Measurements from ENCODE around the gene SP110.

The SP110 gene

DNA sequence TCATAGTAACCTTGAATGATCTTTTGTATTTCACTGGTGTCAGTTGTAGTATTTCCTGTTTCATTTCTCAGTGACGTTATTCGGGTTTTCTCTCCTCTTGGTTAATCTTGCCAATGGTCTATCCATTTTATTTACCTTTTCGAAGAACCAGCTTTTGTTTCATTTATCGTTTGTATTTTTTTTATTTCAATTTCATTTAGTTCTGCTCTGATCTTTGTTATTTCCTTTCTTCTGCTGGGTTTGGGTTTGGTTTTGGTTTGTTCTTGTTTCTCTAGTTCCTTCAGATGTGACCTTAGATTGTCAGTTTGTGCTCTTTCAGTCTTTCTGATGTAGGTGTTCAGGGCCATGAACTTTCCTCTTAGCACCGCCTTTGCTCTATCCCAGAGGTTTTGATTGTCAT is 42.5 kb upstream of the SP110 start:
- no peak overlapping the region for H3K4me3 ChIP-seq (ENCODE audit: low read depth, low read length)
- DNase-seq (ENCODE audit: low read depth), result no peak
- TF ChIP-seq, protein P1, sequence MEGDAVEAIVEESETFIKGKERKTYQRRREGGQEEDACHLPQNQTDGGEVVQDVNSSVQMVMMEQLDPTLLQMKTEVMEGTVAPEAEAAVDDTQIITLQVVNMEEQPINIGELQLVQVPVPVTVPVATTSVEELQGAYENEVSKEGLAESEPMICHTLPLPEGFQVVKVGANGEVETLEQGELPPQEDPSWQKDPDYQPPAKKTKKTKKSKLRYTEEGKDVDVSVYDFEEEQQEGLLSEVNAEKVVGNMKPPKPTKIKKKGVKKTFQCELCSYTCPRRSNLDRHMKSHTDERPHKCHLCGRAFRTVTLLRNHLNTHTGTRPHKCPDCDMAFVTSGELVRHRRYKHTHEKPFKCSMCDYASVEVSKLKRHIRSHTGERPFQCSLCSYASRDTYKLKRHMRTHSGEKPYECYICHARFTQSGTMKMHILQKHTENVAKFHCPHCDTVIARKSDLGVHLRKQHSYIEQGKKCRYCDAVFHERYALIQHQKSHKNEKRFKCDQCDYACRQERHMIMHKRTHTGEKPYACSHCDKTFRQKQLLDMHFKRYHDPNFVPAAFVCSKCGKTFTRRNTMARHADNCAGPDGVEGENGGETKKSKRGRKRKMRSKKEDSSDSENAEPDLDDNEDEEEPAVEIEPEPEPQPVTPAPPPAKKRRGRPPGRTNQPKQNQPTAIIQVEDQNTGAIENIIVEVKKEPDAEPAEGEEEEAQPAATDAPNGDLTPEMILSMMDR (IDR thresholded peaks at IDR 0.05; ENCODE audit: low read depth, low read length), result no peak
- TF ChIP-seq, protein P2, sequence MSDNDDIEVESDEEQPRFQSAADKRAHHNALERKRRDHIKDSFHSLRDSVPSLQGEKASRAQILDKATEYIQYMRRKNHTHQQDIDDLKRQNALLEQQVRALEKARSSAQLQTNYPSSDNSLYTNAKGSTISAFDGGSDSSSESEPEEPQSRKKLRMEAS (IDR thresholded peaks at IDR 0.05; ENCODE audit: low read depth, low read length), result no peak
- TF ChIP-seq POLR2A (IDR thresholded peaks at IDR 0.05; ENCODE audit: extremely low read depth, insufficient read length) (no peak), MYC (IDR thresholded peaks at IDR 0.05; ENCODE audit: low read depth, low read length) (no peak)

DNA sequence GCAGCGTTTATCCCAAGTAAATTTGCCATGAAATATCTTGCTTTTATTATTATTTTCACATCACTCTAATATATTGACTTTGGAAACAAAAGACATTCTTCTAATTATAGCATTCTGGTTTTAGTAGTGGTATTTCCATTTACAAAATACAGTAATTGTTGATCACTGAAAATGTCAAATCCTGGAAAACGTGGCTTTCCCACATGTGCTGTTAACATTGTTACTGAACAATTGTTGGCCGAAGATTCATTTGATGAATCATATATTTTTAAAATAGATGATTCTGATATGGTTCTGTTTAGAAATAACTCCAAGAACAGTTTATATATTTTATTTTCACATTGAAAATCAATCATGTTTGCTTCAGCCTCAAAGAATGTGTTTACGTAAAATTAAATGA is 38.7 kb upstream of the SP110 start:
- no peak overlapping the region for H3K4me3 ChIP-seq (ENCODE audit: low read depth, low read length)
- DNase-seq (ENCODE audit: low read depth), result no peak
- TF ChIP-seq, protein P1 (IDR thresholded peaks at IDR 0.05; ENCODE audit: low read depth, low read length), result no peak
- TF ChIP-seq, protein P2 (IDR thresholded peaks at IDR 0.05; ENCODE audit: low read depth, low read length), result no peak
- TF ChIP-seq POLR2A (IDR thresholded peaks at IDR 0.05; ENCODE audit: extremely low read depth, insufficient read length) (no peak), MYC (IDR thresholded peaks at IDR 0.05; ENCODE audit: low read depth, low read length) (no peak)

DNA sequence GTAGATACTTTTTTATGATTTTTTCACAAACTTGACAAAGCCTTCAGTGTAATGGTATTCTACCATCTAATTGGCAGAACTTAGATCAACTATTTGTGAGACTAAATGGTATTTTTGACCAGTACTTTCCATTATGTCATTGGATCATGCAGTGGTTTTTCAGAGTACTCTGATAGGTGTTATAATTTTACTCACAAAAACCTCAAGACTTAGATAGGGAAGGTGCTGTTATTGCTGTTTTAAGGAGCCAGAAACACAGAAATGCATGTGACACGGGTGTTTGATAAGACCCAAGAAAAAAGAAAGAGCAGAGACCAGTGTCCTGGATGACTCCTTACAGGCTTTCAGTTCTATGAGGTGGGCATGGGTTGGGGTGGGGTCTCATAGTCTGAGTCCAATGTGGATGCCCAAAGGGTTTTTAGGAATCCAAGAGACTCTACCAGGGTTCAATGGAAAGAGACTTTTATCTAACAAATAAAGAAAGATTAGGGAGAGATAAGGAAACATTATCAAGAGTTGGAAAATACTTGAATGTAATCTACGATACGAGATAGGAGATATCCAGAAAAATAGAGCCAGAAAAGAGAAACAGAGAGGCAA is 37.0 kb upstream of the SP110 start:
- no peak for DNase-seq (ENCODE audit: low read depth)
- H3K4me3 ChIP-seq (ENCODE audit: low read depth, low read length), result no peak overlapping the region
- TF ChIP-seq, protein P2 (IDR thresholded peaks at IDR 0.05; ENCODE audit: low read depth, low read length), result no peak
- TF ChIP-seq, protein P1 (IDR thresholded peaks at IDR 0.05; ENCODE audit: low read depth, low read length), result no peak
- TF ChIP-seq MYC (IDR thresholded peaks at IDR 0.05; ENCODE audit: low read depth, low read length), result no peak
- no peak for TF ChIP-seq POLR2A (IDR thresholded peaks at IDR 0.05; ENCODE audit: extremely low read depth, insufficient read length)

DNA sequence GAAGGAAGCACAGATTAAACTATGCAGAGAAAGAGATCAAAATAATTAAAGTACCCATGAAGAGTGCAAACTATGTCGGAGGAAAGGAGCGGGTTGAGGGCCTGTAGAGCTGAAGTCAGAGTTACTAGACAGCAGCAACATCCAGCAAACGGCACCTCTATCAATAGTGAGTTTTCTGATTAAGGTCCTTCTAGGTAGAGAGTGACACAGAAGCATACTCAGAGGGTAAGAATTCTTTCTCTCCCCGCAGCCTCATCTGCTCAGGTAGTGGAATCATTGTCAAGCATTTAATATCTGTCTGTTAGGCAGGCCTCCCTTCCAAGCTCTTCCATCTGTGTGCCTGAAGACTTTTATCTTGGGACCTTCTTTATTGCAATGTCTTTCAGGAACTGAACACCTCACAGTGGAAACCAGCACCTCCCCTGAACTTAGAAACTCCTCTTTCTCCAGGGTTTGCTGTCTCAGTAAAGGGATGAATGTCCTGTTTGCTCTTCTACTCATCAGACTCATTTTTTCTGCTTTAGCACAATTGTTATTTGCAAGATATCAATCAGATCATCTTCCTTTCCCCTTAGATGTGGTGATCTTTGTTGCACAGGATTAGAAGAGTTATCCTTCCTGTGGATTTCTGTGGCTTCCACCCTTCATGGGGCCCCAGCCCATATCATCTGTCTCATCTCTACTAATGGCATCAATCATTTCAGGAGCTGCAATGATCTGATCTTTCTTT is 34.5 kb upstream of the SP110 start:
- no peak overlapping the region for H3K4me3 ChIP-seq (ENCODE audit: low read depth, low read length)
- DNase-seq (ENCODE audit: low read depth), result no peak
- TF ChIP-seq, protein P1 (IDR thresholded peaks at IDR 0.05; ENCODE audit: low read depth, low read length), result no peak

DNA sequence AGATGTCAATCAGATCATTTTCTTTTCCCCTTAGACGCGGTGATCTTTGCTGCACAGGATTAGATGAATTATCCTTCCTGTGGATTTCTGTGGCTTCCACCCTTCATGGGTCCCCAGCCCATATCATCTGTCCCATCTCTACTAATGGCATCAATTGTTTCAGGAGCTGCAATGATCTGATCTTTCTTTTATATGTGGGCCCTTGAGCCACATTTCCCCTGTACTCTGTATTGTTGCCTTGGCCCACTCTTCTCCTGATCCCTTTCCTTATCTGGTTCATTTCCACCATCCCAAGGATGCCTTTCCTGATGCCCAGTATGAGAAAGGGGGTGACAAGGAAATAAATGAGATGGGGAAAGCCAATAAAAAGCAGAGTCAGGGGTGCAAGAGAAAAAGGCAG is 30.4 kb upstream of the SP110 start:
- H3K4me3 ChIP-seq (ENCODE audit: low read depth, low read length), result no peak overlapping the region
- DNase-seq (ENCODE audit: low read depth), result no peak
- no peak for TF ChIP-seq MYC (IDR thresholded peaks at IDR 0.05; ENCODE audit: low read depth, low read length)
- no peak for TF ChIP-seq POLR2A (IDR thresholded peaks at IDR 0.05; ENCODE audit: extremely low read depth, insufficient read length)
- TF ChIP-seq, protein P1 (IDR thresholded peaks at IDR 0.05; ENCODE audit: low read depth, low read length), result no peak
- TF ChIP-seq, protein P2 (IDR thresholded peaks at IDR 0.05; ENCODE audit: low read depth, low read length), result no peak
